Measurements from ENCODE around the gene KLF9.

KLF9 gene

DNA sequence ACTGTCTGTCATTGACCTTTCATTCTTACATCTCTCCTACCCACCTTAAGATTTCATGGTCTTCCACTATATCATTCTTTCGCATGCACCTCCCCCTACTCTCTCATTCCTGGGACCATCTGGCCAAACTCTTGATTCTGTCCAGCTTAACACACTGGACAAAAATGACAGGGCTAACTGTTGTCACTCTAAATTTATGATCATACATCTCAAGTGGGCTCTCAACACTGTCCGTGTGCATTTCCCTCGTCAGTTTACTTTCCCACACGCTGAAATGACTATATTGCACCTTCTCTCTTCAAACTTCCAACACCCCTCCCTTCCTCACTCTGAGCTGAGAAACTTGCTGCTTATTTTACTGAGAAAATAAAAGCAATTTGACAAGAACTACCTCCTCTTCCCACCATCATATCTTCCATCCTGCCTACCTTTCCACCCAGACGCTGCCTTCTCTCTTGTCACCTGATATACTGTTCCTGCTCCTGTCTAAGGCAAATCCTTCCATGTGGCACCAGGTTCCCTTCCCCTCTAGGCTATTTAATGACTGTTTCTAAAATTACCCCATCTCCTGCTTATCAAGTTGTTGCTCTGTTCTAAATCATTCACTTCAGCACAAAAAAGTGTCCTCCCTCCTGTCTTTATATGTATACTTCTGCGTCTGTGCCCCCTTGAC, 8.1 kb upstream of the KLF9 start:
- no peak for DNase-seq (ENCODE audit: low read depth in 1 of 2, low spot score in 1 of 2)

DNA sequence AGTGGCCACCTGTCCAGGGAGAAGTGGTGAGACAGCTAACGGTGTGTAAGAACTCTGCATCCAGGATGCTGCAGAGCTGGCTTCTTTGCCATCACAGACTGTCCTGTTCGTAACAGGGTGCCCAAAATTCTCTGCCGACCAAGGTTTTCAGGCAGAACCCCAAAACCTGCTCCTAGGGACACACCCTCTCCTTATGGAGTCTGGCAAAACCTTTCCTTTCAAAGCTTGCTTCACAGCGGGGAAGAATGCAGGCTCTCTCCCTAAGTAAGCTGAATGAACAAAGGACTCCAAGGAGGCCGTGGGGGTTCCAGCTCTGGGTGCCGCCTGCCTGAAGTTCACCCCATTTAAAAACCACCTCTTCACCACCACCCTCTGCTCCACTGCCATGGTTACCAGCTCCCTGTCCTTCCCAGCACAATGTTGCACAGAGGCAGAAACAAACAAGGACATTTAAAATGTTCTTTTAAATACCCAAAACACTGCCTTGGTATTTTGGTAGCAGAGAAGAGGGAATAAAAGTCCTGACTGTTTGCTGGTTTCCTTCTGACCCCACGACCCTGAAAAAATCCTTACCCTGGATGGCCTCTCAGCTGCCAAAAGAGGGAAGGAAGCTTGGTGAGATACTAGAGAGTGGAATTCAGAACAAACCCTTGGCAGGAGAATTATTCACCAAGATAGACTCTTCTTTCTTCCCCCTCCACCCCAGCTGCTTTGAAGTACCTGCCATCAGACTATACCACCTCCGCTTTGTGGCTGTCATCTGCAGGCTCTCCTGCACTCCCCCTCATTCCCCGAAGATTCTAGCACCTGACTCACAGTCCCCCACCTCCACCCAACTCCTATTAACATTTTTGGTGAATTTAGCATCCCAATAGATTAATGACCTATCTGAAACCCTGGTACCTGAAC, 7.1 kb upstream of the KLF9 start:
- DNase-seq (ENCODE audit: low read depth in 1 of 2, low spot score in 1 of 2) = no peak

DNA sequence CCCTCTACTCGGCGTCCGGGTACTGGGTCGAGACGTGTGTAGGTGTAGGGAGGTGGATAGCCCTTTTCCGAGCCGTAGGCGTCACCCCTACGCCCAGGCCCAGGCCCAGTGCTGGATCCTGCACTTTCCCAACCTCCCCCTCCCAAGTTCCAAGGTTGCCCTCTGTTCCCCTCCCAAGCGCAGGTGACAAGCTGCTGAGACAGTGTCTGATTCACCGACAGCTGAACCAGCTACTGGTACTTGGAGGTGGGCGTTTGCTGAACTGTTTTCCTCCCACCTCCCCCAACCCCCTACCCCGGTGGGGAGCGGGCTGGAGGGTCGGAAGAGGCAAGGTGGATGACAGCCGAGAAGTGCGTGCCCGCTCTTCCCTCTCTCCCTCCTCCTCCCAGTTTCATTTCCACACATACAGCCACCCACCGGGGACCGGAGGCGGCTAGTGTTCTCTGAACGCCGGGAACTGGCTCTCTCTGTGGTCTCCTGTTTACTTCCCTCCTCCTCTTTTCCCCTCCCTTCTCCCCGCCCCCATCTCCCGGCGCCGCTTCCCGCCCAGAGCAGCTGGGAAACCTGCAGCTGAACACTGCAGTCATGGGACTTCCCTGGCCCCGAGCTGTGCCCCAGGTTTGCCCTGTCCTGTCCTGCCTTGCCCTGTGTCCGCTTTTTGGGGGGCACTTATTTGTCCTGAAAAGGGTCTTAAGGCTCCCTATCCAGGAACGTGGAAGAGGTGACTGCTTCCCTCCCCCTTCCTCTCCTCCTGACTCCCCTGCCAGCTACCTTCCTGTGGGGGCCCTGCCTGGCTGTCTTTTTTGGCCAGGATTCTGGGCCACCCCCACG, 6.2 kb upstream of the KLF9 start:
- DNase-seq (ENCODE audit: low read depth in 1 of 2, low spot score in 1 of 2) = peak in 1 of 2 donors; percentile 52

DNA sequence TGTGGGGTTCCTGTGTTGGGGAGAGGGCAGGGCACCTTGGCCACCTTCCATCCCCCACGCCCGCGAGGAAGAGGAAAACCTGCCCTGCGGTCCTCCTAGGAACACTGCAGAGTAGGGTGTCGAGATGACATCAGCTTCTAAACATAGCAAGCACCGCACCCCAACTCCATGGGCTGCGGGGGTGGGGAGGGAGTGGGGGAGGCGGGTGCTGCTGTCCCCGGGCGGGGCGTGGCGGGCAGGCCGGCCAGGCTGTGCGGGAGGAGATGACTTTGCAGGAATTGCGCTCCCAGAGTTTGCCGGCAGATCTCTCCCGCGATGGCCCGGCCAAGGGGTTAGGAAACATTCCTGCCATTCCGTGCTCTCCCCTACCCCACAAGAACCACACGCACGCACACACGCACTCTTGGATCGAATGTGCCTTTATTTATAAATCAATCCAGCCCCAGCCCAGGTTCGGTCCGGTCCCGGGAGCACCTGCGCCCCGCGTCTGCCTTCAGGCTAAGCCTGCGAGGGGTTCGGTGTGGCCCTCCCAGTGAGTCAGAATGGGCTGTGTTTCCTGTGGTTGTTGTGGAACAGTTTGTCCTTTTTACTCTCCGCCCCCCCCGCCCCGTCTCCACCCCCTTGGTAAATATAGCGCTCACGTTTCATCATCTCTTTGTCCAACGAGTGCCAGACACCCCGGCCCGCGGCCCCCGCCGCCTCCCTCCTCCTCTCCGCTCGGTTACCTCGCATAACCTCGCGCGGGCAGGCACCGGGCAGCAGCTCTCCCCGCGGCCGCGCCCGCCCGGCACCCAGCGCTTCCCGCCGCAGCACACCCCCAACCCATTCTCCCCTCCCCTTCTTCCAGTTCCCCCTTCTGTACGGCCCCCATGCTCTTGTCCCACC, 5.3 kb upstream of the KLF9 start:
- peak; percentile 70 to 75 for DNase-seq (ENCODE audit: low read depth in 1 of 2, low spot score in 1 of 2)

DNA sequence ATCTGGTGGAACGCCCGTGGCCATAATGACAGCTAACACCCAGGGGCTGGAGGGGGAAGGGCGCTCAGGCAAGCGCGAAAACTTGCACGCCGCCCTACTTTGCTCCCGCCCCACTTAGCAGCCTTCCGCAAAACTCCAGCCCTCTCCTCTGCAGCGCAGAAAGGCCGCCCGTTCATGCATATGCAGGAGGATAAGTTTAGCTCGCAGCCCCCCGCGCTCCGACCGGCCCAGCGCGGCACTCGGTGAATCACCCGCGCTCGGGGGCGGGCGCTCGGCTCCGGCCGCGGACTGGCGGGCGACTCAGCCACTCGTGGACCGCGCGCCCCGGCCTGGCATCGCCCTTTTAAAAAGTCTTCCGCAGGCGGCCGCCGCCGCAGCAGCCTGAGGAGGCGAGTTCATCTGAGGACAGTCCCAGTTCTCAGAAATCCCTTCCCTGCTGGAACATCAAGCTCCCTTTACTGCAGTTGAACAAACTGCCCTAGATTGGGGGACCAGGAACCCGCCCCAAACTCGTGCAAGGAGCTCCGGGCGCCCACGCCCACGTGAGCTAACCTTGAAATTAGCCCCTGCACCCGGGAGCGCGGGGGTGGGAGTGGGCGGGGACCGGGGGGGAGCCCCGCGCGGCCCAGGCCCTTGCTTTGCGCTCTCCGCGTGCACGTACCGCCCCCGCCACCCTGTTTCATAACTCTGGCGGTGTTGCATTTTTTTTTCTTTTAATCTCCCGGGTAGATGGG, 4.5 kb upstream of the KLF9 start:
- DNase-seq (ENCODE audit: low read depth in 1 of 2, low spot score in 1 of 2) = peak; percentile 68 to 78

DNA sequence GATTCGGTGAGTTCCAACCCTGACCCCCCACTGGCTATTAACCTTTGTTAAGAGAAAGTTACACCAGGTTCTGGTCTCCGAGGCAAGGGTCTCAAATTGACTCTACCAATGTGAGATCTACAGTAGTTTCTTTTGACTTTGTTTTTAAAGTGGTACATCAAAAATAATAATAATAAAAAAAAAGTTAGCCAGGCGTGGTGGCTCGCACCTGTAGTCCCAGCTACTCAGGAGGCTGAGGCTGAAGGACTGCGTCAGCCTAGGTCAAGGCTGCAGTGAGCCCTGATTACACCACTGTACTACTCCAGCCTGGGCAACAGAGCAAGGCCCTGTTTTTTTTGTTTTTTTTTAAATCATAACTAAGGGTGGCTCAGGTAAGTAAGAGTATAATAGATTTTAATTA, 1.0 kb upstream of the KLF9 start:
- no peak for DNase-seq (ENCODE audit: low read depth in 1 of 2, low spot score in 1 of 2)

DNA sequence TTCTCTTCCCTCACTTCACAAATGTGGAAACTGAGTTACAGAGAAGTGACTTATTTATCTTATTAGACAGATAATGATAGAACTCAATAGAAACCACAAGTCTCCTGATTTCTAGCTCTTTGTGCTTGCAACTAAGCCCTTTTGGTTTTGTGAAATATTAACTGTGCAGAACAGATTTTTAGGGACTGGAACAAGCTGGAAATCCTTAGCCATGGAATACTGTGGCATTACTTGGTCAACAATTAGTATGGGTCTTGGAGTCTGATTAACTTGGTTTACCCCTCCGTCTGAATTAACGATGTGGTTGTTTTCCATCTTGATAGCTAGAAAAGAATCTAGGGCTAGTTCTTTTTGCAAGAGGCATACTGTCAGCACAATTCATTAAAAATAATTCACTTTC, 584 bp upstream of the KLF9 start:
- no peak for DNase-seq (ENCODE audit: low read depth in 1 of 2, low spot score in 1 of 2)

DNA sequence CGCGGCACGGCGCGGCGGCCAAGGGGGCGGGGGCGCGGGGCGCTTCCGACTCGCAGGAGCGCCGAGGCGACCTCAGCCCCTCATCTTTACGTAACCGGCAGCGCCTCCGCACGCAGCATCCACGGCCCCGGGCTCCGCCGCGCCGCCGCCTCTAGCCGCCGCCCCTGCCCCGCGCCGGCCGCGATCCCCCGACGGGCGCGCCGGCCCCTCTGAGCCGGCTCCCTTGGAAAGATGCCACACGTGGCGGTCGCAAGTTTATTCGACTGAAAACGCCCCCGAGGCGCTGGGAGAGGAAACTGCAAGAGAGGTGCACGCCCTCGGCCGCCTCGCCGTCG, 1.0 kb downstream of the KLF9 start:
- peak in 1 of 2 donors; percentile 55 for DNase-seq (ENCODE audit: low read depth in 1 of 2, low spot score in 1 of 2)

DNA sequence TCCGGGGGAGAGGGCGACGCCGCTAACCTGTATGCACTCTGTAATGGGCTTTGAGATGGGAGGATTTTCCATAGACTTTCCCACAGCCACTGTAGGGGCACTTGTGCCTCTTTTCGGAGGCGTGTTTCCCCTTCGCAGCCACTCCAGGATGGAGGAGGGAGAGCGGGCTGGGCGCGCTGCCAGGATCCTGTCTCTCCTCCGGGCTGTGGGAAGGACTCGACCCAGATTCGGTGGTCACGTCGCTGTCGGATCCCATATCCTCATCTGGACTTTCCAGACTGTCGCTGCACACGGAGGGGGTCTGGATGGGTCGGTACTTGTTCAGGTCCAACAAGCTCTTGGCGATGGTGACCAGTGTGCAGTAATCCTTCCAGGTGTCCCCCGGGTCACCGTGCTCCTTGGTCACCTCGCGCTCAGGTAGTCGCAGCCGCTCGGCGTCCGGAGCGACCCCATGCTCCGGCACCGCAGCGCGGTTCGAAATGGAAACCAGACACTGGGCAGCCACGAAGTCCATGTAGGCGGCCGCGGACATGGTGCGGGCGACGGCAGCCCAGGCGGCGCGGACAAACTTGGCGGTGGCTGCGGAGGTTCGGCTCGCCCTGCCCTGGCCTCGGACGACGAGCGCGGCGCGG, 1.5 kb downstream of the KLF9 start:
- no peak for DNase-seq (ENCODE audit: low read depth in 1 of 2, low spot score in 1 of 2)

DNA sequence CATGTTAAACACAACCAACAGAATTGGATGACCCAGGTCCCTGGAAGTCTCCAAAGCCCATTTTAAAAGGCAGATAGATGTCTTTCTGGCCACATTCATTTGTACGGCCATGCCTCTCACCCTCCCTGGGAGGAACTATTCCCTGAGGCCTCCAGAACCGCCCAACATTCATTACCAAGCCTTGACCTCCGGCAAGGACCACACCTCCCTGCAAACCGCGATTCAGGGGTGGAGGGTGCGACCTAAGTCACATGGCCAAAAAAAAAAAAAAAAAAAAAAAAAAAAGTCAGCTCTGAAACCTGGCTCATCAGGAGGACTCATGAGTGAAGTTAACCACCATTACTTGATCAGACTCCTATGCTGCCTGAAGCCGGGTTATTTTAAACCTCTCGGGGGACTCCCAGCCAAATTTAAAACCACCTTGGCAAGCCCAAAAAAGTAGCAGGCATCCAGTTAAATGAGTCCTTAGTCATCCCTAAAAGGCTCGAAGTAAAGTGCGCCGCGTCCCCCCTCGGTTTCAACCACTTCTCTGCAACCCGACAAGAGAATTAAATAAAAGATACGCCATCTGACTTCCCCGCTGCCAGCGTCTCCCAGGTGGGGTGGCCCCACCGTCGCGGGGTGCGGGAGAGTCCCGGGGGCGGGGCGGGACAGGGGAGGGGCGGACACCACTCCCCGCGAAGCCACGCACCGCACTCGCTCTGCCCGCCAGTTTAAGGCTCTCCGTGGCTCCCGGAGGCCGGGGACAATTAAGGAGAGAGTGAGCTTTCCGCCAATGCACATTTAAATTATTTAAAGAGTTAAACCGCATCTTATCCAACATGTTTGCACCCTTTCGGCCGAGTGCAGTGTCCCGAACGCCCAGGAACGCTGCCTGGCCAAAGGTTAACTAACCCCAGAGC, 2.3 kb downstream of the KLF9 start:
- peak; percentile 59 to 63 for DNase-seq (ENCODE audit: low read depth in 1 of 2, low spot score in 1 of 2)

DNA sequence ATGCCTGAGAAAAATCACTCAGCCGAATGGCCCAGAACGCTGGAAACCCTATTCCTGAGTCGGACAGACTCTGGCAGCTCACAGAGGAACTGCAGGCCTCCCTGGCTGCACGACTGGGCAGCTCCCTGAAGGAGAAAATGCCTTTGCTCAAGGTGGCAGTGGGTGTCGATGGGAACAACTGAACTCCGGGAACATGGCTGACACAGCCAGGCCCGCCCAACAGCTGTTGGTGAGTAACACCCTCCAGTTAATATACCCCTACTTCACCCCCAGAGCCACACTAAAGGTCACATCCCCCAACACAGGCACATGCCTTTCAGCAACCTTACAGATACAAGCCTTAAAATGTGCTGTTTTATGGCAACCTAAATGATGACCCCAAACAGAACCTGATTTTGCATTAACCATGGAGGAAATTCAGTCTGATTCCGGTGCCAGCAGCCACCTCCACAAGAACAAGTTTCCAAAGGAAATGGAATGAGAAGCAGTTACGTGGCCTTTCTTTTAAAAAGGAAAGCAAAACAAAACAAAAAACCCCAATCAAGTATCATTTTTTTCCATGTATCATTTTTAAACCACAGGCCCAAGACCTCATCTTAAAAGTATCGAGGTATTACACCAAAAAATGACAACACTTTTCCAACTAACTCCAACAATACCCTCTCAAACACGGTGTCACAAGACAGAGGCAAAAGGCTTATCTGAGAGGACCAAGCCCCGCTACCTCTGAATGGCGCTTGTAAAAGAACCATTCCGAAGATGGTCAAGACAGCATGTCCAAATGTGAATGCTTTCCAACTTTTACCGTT, 3.1 kb downstream of the KLF9 start:
- DNase-seq (ENCODE audit: low read depth in 1 of 2, low spot score in 1 of 2) = no peak

DNA sequence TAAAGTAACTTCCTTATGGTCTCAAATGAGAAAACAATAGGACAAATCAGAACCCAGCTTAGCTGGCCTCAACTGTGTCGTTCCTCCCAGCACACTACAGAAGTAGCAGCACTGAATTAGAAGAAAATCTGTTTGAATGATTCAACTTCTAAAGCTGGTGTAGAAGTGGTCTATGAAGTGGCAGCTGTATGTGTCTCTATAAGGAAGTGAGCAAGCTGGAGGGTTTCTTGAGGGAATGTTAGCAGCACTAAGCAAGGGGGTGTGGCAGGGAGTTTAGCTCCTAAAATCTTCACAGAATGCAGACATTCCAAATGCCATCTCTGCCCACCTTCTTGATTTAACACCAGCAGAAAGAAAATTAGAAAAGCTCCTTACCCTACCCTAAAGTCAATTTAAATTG, 4.1 kb downstream of the KLF9 start:
- no peak for DNase-seq (ENCODE audit: low read depth in 1 of 2, low spot score in 1 of 2)

DNA sequence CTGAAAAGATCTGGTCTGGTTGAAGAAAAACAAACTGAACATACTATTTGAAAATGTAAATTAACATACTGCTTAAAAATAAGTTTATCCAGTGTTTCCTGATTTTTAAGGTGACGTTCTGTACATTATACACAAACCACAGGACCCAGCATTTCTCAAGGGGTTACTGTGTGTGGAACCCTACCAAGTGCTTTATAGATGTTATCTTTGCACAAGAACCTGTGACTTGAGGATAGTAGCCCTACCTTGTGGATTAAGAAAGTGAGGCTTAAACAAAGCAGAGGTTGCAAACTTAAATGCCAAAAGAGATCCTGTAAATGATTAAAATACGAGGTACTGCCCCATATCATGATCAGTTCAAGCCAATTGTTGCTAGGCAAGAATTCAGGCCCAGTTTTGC, 4.7 kb downstream of the KLF9 start:
- no peak for DNase-seq (ENCODE audit: low read depth in 1 of 2, low spot score in 1 of 2)

DNA sequence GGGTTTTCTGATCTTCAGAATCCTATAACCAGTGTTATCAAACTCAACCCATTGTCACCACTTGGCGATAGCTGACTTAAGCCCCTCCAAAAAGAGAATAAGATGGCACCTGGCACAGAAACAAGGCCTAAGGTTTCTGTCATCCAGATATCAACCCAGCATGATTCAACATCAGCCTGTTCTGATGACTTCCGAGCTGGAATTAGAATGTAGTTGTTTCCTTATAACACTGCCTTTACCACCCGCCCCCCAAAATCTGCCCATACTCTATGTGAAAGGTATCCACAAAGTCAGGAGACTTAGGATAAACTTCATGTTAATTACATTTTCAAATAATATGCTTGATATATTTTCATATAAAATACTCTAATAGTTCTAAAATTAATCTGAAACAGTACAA, 5.2 kb downstream of the KLF9 start:
- DNase-seq (ENCODE audit: low read depth in 1 of 2, low spot score in 1 of 2) = no peak

DNA sequence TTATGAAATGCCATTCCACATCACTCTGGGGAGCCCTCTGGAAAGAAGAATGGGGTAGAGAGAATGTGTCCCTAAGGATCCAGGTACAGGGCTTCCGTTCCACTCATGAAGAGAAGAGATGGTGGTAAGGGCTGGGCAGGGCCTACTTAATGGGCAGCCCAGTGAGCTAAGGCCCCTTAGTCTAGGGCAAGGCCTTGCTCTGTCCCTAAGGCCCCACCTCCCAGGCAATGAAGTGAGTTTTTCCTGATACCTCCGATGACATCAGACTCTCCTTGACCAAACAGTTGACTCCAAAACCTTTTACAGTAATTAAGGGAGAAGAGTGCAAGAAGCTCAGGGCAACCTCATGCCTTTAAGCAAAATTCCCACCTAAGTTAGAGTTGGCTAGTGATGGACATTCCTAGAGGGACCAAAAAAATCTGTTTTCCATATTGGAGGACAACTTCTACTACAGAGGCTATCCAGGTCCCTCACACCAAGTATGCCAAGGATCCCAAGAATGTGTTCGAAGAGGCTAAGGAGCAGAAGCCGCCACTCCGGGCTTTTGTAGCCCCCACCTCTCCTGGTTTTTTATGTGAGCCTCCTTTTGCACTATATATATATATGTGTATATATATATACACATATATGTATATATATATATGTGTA, 5.9 kb downstream of the KLF9 start:
- DNase-seq (ENCODE audit: low read depth in 1 of 2, low spot score in 1 of 2) = no peak

DNA sequence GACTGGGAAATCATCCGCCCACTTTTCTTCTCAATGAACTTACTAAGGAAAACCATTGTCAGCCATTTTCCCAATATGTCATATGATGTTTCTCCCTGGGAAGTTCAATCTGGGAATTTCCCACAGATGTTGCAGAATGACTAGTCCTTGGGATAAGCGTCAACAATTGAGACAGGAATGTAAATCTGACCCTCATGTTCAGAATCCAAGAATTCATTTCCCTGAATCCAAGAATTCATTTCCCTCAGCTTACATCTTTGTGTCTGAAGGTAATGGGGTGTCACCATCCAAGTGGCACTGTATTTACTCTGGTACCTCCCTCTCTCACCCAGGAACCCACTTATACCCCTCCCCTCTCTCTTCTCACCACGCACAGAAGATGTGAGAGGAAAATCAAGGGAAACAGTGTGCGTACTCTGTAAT, 7.4 kb downstream of the KLF9 start:
- DNase-seq (ENCODE audit: low read depth in 1 of 2, low spot score in 1 of 2) = no peak

DNA sequence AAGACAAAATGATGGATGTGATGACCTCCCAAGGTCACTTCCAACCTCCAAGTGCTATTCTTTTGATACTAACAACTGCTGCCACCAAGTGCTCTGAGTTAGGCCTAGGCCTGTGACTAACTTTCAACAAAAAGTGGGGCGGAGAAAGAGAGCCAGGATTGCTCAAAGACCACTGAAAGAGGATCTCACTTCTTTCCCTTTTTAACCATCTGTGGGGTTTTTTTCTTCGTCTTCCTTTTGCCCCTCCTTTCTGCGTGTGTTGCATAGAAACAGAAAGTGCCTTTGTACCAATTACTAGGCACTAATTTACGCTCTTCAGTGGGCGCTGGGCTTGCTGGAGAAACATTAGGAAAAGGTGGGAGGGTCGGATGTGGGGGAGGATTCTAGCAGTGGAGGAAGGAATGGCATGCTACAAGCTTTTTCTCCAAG, 8.0 kb downstream of the KLF9 start:
- no peak for DNase-seq (ENCODE audit: low read depth in 1 of 2, low spot score in 1 of 2)
